Measurements from ENCODE around the gene MYDGF. TPM values are rescaled to one million over a fixed set of nuclear protein-coding genes. Genes with fewer than 3 reads are reported as not detected.

MYDGF gene
- total RNA-seq, 1 experiment from 2014 or later: 58.2 TPM

DNA sequence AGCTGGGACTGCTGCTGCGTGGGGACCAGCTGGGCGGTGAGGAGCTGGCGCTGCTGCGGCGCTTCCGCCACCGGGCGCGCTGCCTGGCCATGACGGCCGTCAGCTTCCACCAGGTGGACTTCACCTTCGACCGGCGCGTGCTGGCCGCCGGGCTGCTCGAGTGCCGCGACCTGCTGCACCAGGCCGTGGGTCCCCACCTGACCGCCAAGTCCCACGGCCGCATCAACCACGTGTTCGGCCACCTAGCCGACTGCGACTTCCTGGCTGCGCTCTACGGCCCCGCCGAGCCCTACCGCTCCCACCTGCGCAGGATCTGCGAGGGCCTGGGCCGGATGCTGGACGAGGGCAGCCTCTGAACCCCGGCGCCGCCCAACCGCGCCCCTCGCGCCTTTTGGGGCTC, 18.1 kb downstream of the MYDGF start:
- no peak for ATAC-seq
- Mint-ChIP-seq H3K27me3 (ENCODE audit: low read depth) (no peaks in the 10 kb centered on the region), H3K36me3 (no peaks in the 10 kb centered on the region), H3K4me3 (no peak overlapping the region), H3K4me1 (0 out of 2 replicates have a peak, but pooled peaks cover 3% of the 10 kb centered on the region), H3K27ac (no peak overlapping the region), H3K9me3 (no peaks in the 10 kb centered on the region)
- DNase-seq (ENCODE audit: low spot score): no peak
- no peak for TF ChIP-seq CBFB (CRISPR knock-in tag; IDR thresholded peaks at IDR 0.05; ENCODE audit: low read depth)
- TF ChIP-seq, protein P1, sequence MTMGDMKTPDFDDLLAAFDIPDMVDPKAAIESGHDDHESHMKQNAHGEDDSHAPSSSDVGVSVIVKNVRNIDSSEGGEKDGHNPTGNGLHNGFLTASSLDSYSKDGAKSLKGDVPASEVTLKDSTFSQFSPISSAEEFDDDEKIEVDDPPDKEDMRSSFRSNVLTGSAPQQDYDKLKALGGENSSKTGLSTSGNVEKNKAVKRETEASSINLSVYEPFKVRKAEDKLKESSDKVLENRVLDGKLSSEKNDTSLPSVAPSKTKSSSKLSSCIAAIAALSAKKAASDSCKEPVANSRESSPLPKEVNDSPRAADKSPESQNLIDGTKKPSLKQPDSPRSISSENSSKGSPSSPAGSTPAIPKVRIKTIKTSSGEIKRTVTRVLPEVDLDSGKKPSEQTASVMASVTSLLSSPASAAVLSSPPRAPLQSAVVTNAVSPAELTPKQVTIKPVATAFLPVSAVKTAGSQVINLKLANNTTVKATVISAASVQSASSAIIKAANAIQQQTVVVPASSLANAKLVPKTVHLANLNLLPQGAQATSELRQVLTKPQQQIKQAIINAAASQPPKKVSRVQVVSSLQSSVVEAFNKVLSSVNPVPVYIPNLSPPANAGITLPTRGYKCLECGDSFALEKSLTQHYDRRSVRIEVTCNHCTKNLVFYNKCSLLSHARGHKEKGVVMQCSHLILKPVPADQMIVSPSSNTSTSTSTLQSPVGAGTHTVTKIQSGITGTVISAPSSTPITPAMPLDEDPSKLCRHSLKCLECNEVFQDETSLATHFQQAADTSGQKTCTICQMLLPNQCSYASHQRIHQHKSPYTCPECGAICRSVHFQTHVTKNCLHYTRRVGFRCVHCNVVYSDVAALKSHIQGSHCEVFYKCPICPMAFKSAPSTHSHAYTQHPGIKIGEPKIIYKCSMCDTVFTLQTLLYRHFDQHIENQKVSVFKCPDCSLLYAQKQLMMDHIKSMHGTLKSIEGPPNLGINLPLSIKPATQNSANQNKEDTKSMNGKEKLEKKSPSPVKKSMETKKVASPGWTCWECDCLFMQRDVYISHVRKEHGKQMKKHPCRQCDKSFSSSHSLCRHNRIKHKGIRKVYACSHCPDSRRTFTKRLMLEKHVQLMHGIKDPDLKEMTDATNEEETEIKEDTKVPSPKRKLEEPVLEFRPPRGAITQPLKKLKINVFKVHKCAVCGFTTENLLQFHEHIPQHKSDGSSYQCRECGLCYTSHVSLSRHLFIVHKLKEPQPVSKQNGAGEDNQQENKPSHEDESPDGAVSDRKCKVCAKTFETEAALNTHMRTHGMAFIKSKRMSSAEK (CRISPR knock-in tag; IDR thresholded peaks at IDR 0.05; ENCODE audit: borderline replicate concordance): no peak
- TF ChIP-seq, protein P2, sequence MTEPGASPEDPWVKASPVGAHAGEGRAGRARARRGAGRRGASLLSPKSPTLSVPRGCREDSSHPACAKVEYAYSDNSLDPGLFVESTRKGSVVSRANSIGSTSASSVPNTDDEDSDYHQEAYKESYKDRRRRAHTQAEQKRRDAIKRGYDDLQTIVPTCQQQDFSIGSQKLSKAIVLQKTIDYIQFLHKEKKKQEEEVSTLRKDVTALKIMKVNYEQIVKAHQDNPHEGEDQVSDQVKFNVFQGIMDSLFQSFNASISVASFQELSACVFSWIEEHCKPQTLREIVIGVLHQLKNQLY (CRISPR knock-in tag; IDR thresholded peaks at IDR 0.05): no peak
- TF ChIP-seq, protein P3, sequence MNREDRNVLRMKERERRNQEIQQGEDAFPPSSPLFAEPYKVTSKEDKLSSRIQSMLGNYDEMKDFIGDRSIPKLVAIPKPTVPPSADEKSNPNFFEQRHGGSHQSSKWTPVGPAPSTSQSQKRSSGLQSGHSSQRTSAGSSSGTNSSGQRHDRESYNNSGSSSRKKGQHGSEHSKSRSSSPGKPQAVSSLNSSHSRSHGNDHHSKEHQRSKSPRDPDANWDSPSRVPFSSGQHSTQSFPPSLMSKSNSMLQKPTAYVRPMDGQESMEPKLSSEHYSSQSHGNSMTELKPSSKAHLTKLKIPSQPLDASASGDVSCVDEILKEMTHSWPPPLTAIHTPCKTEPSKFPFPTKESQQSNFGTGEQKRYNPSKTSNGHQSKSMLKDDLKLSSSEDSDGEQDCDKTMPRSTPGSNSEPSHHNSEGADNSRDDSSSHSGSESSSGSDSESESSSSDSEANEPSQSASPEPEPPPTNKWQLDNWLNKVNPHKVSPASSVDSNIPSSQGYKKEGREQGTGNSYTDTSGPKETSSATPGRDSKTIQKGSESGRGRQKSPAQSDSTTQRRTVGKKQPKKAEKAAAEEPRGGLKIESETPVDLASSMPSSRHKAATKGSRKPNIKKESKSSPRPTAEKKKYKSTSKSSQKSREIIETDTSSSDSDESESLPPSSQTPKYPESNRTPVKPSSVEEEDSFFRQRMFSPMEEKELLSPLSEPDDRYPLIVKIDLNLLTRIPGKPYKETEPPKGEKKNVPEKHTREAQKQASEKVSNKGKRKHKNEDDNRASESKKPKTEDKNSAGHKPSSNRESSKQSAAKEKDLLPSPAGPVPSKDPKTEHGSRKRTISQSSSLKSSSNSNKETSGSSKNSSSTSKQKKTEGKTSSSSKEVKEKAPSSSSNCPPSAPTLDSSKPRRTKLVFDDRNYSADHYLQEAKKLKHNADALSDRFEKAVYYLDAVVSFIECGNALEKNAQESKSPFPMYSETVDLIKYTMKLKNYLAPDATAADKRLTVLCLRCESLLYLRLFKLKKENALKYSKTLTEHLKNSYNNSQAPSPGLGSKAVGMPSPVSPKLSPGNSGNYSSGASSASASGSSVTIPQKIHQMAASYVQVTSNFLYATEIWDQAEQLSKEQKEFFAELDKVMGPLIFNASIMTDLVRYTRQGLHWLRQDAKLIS (CRISPR knock-in tag; IDR thresholded peaks at IDR 0.05; ENCODE audit: borderline replicate concordance): no peak
- TF ChIP-seq, protein P4, sequence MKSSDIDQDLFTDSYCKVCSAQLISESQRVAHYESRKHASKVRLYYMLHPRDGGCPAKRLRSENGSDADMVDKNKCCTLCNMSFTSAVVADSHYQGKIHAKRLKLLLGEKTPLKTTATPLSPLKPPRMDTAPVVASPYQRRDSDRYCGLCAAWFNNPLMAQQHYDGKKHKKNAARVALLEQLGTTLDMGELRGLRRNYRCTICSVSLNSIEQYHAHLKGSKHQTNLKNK (CRISPR knock-in tag; IDR thresholded peaks at IDR 0.05): no peak
- TF ChIP-seq RORB (CRISPR knock-in tag; IDR thresholded peaks at IDR 0.05): no peak
- ChIA-PET CTCF (interaction anchor here (0.5 to 2.3 kb wide), 2 partner anchors 85 to 373 kb away, joined by 3 to 8 read pairs; partner anchors contain the start of gene SHD), POLR2A (no interaction called here)

DNA sequence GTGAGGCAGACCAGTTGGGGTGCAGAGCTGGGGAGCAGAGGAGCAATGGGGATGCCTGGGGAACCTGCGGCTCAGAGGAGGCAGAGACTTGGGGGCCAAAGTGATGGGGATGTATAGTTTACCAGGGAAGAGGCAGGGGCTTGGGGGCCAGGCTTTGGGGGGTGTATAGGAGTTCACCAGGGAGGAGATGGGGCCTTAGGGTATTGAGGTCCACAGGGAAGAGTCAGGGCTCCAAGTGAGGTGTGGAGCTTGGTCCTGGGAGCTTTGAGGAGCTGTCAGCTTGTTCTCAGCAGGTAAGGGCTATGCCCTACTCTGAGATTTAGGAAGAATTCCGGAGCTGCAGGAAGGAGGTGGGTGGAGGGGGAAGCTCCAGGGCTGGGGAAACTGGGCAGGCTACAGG, 20.0 kb downstream of the MYDGF start:
- no peak overlapping the region for H3K27ac Mint-ChIP-seq
- no peaks in the 10 kb centered on the region for H3K27me3 Mint-ChIP-seq (ENCODE audit: low read depth)
- ChIA-PET CTCF (interaction anchor here (0.5 to 2.3 kb wide), 8 partner anchors 11 to 177 kb away, joined by 3 to 8 read pairs (median 4); partner anchors contain the start of gene PLIN5), POLR2A (no interaction called here)
- DNase-seq (ENCODE audit: low spot score) (no peak), ATAC-seq (no peak)
- H3K4me1 Mint-ChIP-seq: 0 out of 2 replicates have a peak, but pooled peaks cover 3% of the 10 kb centered on the region
- no peaks in the 10 kb centered on the region for H3K9me3 Mint-ChIP-seq
- H3K4me3 Mint-ChIP-seq: no peak overlapping the region
- H3K36me3 Mint-ChIP-seq: peaks cover 3% of the 10 kb centered on the region; the same call in 1 of the 2 replicates
- TF ChIP-seq NFYB (CRISPR knock-in tag; conservative IDR thresholded peaks at IDR 0.05; ENCODE audit: low read depth): no peak
- no peak for TF ChIP-seq ZNF219 (CRISPR knock-in tag; IDR thresholded peaks at IDR 0.05; ENCODE audit: borderline replicate concordance)
- TF ChIP-seq, protein P5, sequence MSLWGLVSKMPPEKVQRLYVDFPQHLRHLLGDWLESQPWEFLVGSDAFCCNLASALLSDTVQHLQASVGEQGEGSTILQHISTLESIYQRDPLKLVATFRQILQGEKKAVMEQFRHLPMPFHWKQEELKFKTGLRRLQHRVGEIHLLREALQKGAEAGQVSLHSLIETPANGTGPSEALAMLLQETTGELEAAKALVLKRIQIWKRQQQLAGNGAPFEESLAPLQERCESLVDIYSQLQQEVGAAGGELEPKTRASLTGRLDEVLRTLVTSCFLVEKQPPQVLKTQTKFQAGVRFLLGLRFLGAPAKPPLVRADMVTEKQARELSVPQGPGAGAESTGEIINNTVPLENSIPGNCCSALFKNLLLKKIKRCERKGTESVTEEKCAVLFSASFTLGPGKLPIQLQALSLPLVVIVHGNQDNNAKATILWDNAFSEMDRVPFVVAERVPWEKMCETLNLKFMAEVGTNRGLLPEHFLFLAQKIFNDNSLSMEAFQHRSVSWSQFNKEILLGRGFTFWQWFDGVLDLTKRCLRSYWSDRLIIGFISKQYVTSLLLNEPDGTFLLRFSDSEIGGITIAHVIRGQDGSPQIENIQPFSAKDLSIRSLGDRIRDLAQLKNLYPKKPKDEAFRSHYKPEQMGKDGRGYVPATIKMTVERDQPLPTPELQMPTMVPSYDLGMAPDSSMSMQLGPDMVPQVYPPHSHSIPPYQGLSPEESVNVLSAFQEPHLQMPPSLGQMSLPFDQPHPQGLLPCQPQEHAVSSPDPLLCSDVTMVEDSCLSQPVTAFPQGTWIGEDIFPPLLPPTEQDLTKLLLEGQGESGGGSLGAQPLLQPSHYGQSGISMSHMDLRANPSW (CRISPR knock-in tag; conservative IDR thresholded peaks at IDR 0.05; ENCODE audit: low read depth): no peak
- no peak for TF ChIP-seq NFE2L1 (CRISPR knock-in tag; IDR thresholded peaks at IDR 0.05)
- no peak for TF ChIP-seq GRHL2 (CRISPR knock-in tag; IDR thresholded peaks at IDR 0.05; ENCODE audit: insufficient replicate concordance, severe bottlenecking)
- TF ChIP-seq, protein P6, sequence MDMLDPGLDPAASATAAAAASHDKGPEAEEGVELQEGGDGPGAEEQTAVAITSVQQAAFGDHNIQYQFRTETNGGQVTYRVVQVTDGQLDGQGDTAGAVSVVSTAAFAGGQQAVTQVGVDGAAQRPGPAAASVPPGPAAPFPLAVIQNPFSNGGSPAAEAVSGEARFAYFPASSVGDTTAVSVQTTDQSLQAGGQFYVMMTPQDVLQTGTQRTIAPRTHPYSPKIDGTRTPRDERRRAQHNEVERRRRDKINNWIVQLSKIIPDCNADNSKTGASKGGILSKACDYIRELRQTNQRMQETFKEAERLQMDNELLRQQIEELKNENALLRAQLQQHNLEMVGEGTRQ (CRISPR knock-in tag; IDR thresholded peaks at IDR 0.05): no peak
- no peak for TF ChIP-seq FOXK1 (CRISPR knock-in tag; IDR thresholded peaks at IDR 0.05)
- no peak for TF ChIP-seq IRF2 (CRISPR knock-in tag; IDR thresholded peaks at IDR 0.05; ENCODE audit: borderline replicate concordance, low read depth)
- no peak for TF ChIP-seq TP53 (CRISPR knock-in tag; IDR thresholded peaks at IDR 0.05)
- no peak for TF ChIP-seq RORB (CRISPR knock-in tag; IDR thresholded peaks at IDR 0.05)
- TF ChIP-seq, protein P7, sequence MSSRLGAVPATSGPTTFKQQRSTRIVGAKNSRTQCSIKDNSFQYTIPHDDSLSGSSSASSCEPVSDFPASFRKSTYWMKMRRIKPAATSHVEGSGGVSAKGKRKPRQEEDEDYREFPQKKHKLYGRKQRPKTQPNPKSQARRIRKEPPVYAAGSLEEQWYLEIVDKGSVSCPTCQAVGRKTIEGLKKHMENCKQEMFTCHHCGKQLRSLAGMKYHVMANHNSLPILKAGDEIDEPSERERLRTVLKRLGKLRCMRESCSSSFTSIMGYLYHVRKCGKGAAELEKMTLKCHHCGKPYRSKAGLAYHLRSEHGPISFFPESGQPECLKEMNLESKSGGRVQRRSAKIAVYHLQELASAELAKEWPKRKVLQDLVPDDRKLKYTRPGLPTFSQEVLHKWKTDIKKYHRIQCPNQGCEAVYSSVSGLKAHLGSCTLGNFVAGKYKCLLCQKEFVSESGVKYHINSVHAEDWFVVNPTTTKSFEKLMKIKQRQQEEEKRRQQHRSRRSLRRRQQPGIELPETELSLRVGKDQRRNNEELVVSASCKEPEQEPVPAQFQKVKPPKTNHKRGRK (CRISPR knock-in tag; IDR thresholded peaks at IDR 0.05; ENCODE audit: borderline replicate concordance): no peak
- TF ChIP-seq, protein P8, sequence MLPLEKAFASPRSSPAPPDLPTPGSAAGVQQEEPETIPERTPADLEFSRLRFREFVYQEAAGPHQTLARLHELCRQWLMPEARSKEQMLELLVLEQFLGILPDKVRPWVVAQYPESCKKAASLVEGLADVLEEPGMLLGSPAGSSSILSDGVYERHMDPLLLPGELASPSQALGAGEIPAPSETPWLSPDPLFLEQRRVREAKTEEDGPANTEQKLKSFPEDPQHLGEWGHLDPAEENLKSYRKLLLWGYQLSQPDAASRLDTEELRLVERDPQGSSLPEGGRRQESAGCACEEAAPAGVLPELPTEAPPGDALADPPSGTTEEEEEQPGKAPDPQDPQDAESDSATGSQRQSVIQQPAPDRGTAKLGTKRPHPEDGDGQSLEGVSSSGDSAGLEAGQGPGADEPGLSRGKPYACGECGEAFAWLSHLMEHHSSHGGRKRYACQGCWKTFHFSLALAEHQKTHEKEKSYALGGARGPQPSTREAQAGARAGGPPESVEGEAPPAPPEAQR (CRISPR knock-in tag; IDR thresholded peaks at IDR 0.05): no peak
- TF ChIP-seq ZNF423 (CRISPR knock-in tag; IDR thresholded peaks at IDR 0.05): no peak

All from WTC11 (cell line).